ENCODE measurements around the gene PEX5L.

DNA sequence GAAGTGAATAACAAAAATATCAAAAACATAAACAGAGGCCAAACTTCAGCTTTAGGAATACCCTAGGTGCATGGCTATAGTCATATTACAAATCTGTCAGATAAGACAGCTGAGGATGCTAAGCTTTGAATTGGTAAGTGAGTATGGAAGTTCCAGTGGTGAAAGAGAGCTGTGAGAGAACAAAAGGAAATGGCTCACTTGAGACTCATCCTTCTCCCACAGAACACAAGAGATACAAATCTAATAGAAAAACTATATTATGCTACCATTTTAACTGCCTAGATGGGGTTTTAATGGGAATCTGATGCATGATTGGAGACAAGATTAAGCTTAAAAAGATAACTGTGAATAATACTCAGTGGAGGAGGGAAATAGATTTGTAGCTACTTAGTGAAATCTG is 21.5 kb upstream of the PEX5L start:
- TF ChIP-seq POLR2A (IDR thresholded peaks at IDR 0.05; ENCODE audit: low read length): no peak
- no peak for TF ChIP-seq GATA1 (IDR thresholded peaks at IDR 0.05; ENCODE audit: low read depth, low read length)
